T follicular helper cell (primary cell): ENCODE results near the gene DRAXIN.

Source experiments
- DNase-seq: peaks from one replicate; pipeline ENCODE4 v3.0.0-alpha.2; 2020; ENCODE audit warnings: low read depth

Gene DRAXIN

GRCh38 chr1:11764115-11764514, 72.6 kb downstream of the DRAXIN start:
- no peak for DNase-seq

GRCh38 chr1:11764519-11764918, 73.0 kb downstream of the DRAXIN start:
- DNase-seq, result no peak

DNA sequence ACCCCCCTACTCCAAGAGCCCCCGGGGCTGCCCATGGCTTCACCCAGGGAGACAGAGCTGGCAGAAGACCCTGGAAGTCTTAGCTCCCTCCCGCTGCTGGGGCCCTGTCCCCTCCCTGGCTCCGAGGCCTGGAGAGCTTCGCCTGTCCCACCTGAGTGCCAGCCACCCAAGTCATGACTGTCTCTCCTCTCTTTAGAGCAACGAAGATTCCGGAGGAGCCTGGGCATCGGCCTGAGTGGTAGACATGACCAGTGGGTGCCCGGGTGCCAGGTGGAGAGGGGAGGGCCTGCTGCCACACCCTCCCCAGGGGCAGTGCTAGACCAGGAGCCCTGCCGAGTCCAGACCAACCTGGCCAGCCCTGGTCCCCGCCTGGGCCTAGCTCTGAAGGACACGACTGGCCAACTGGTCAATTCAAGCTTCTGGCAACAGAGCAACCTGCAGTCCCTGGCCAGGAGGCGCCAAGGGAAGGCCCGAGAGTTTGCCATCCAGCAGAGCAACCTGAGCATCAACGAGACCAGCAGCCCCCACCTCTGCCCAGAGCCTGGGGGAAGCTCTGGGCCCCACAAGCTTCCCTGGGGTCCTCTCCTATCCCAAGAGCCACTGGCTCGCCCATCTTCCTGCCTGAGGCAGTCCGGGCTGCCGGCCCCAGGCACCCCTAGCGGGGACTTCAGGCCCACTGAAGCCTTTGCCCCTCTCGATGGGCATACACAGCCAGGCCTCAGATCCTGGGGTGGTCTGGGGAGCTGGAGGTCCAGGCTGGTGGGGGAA, 74.3 kb downstream of the DRAXIN start:
- DNase-seq, result no peak

- no peak for DNase-seq
Measured at GRCh38 chr1:11766429-11766776, 74.9 kb downstream of the DRAXIN start.

GRCh38 chr1:11767922-11768704, 76.6 kb downstream of the DRAXIN start:
- no peak for DNase-seq

GRCh38 chr1:11768821-11769220, 77.3 kb downstream of the DRAXIN start:
- DNase-seq, result no peak

- no peak for DNase-seq
Measured at GRCh38 chr1:11769274-11769673, 77.8 kb downstream of the DRAXIN start.

- no peak for DNase-seq
Measured at GRCh38 chr1:11770011-11770410, 78.5 kb downstream of the DRAXIN start.

DNA sequence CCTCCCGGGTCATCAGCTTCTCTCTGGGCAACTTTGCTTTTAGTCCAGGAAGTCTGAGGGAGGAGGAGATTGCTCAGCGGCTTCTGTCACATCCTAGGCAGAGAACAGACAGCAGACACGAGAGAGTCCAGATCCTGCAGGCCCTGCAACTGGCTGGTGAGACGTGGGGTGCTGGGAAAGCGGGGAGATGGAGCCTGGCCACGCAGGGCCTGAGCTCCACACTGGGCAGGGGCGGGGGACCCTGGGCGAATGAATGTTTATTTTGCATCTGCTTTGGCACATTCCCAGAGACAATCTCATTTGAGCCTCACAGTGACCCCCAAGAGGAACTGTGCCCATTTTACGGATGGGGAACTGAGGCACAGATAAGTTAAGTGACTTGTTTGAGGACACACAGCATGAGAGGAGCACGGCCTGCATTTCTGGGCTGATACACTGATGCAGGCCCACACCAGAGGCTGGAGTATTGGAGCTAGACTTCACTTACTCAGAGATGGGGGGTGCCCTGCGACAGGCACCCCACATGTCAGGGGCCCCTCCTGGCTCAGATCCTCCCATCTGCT, 80.1 kb downstream of the DRAXIN start:
- no peak for DNase-seq

- DNase-seq, result no peak
Measured at GRCh38 chr1:11772458-11772857, 80.9 kb downstream of the DRAXIN start.

- DNase-seq, result no peak
Measured at GRCh38 chr1:11774753-11775152, 83.2 kb downstream of the DRAXIN start.
